HUES6 (cell line): ENCODE data around the gene SMOC1.

Experiments used
- H3K27ac ChIP-seq: 2 replicates; pipeline ENCODE4 v1.7.0; 2013; ENCODE audit warnings: low read depth, mild to moderate bottlenecking, low read length, inconsistent platforms
- H3K27me3 ChIP-seq: 2 replicates; pipeline ENCODE4 v1.6.1; 2013; ENCODE audit warnings: low read length; ENCODE audit not compliant: control insufficient read depth, insufficient read depth
- H3K36me3 ChIP-seq: 2 replicates; pipeline ENCODE4 v1.6.1; 2013; ENCODE audit warnings: low read length; ENCODE audit not compliant: control insufficient read depth, insufficient read depth
- H3K4me1 ChIP-seq: 2 replicates; pipeline ENCODE4 v1.6.1; 2013; ENCODE audit warnings: low read length; ENCODE audit not compliant: control insufficient read depth, insufficient read depth
- H3K4me3 ChIP-seq: 2 replicates; pipeline ENCODE4 v1.5.1; 2013; ENCODE audit warnings: low read depth, low read length
- H3K9ac ChIP-seq: one replicate; pipeline ENCODE4 v1.6.1; 2013; ENCODE audit warnings: mild to moderate bottlenecking, low read length
- H3K9me3 ChIP-seq: 2 replicates; pipeline ENCODE4 v1.6.1; 2013; ENCODE audit warnings: low read depth, low read length; ENCODE audit not compliant: control insufficient read depth, insufficient read depth

SMOC1 gene

GRCh38 chr14:69879175-69880043 is at the start of gene SMOC1:
TSS of gene SMOC1 (plus strand) at chr14:69879416. CDS start at chr14:69879679, 263 bp downstream.
- Histone ChIP-seq H3K9ac (no peak within 1 kb of the TSS), H3K4me3 (peak within 1 kb of the TSS; percentile 85), H3K27me3 (peaks cover 62% of the 10 kb centered on the region)

GRCh38 chr14:69838881-69839416 is 40.3 kb upstream of the SMOC1 start:
- Histone ChIP-seq H3K4me3 (no peak overlapping the region), H3K27me3 (no peaks in the 10 kb centered on the region), H3K9me3 (no peaks in the 10 kb centered on the region), H3K36me3 (no peaks in the 10 kb centered on the region), H3K9ac (no peak overlapping the region), H3K27ac (no peak overlapping the region), H3K4me1 (peaks cover 20% of the 10 kb centered on the region)

More at GRCh38 chr14:69879175-69880043, at the start of gene SMOC1:
- Histone ChIP-seq H3K36me3 (no peaks in the 10 kb centered on the region), H3K9me3 (no peaks in the 10 kb centered on the region), H3K27ac (no peak within 1 kb of the TSS), H3K4me1 (peaks cover 7% of the 10 kb centered on the region; the same call in 1 of the 2 replicates)

- H3K27me3 ChIP-seq = no peaks in the 10 kb centered on the region
- no peaks in the 10 kb centered on the region for H3K36me3 ChIP-seq
- no peaks in the 10 kb centered on the region for H3K9me3 ChIP-seq
- H3K4me1 ChIP-seq = peaks cover 20% of the 10 kb centered on the region
- no peak overlapping the region for H3K9ac ChIP-seq
- no peak overlapping the region for H3K27ac ChIP-seq
- H3K4me3 ChIP-seq = no peak overlapping the region
These were observed 39.6 kb upstream of the SMOC1 start for GRCh38 chr14:69839661-69840060.

- Histone ChIP-seq H3K4me1 (peaks cover 20% of the 10 kb centered on the region), H3K27ac (no peak overlapping the region), H3K36me3 (no peaks in the 10 kb centered on the region), H3K4me3 (no peak overlapping the region), H3K27me3 (no peaks in the 10 kb centered on the region), H3K9ac (no peak overlapping the region), H3K9me3 (no peaks in the 10 kb centered on the region)
These were observed 37.6 kb upstream of the SMOC1 start for GRCh38 chr14:69841656-69842055.

GRCh38 chr14:69842686-69843420 is 36.4 kb upstream of the SMOC1 start:
- Histone ChIP-seq H3K4me3 (no peak overlapping the region), H3K27ac (no peak overlapping the region), H3K27me3 (no peaks in the 10 kb centered on the region), H3K9me3 (no peaks in the 10 kb centered on the region), H3K4me1 (peaks cover 20% of the 10 kb centered on the region), H3K36me3 (no peaks in the 10 kb centered on the region), H3K9ac (no peak overlapping the region)

- Histone ChIP-seq H3K9me3 (no peaks in the 10 kb centered on the region), H3K4me3 (no peak overlapping the region), H3K4me1 (peaks cover 20% of the 10 kb centered on the region), H3K36me3 (no peaks in the 10 kb centered on the region), H3K27ac (no peak overlapping the region), H3K27me3 (no peaks in the 10 kb centered on the region), H3K9ac (no peak overlapping the region)
These were observed 35.0 kb upstream of the SMOC1 start for GRCh38 chr14:69844171-69844570.

- no peak overlapping the region for H3K4me3 ChIP-seq
- H3K4me1 ChIP-seq = peaks cover 20% of the 10 kb centered on the region
- no peaks in the 10 kb centered on the region for H3K27me3 ChIP-seq
- H3K36me3 ChIP-seq = no peaks in the 10 kb centered on the region
- H3K27ac ChIP-seq = no peak overlapping the region
- H3K9ac ChIP-seq = no peak overlapping the region
- no peaks in the 10 kb centered on the region for H3K9me3 ChIP-seq
These were observed 34.1 kb upstream of the SMOC1 start for GRCh38 chr14:69845050-69845581.

- Histone ChIP-seq H3K4me1 (peaks cover 20% of the 10 kb centered on the region), H3K36me3 (no peaks in the 10 kb centered on the region), H3K27ac (no peak overlapping the region), H3K4me3 (no peak overlapping the region), H3K9ac (no peak overlapping the region), H3K27me3 (no peaks in the 10 kb centered on the region), H3K9me3 (no peaks in the 10 kb centered on the region)
These were observed 33.4 kb upstream of the SMOC1 start for GRCh38 chr14:69845787-69846186.

- no peaks in the 10 kb centered on the region for H3K36me3 ChIP-seq
- no peak overlapping the region for H3K9ac ChIP-seq
- no peak overlapping the region for H3K27ac ChIP-seq
- H3K4me1 ChIP-seq = peaks cover 2% of the 10 kb centered on the region
- no peak overlapping the region for H3K4me3 ChIP-seq
- no peaks in the 10 kb centered on the region for H3K27me3 ChIP-seq
- H3K9me3 ChIP-seq = no peaks in the 10 kb centered on the region
These were observed 31.1 kb upstream of the SMOC1 start for GRCh38 chr14:69848156-69848555.

GRCh38 chr14:69848903-69849391 is 30.3 kb upstream of the SMOC1 start:
- no peak overlapping the region for H3K4me3 ChIP-seq
- no peaks in the 10 kb centered on the region for H3K4me1 ChIP-seq
- H3K9ac ChIP-seq = no peak overlapping the region
- H3K27ac ChIP-seq = no peak overlapping the region
- H3K9me3 ChIP-seq = no peaks in the 10 kb centered on the region
- no peaks in the 10 kb centered on the region for H3K36me3 ChIP-seq
- no peaks in the 10 kb centered on the region for H3K27me3 ChIP-seq
